Hematopoietic multipotent progenitor cell treated with erythropoietin and hydrocortisone succinate and interleukin-3 and kit ligand, for 17 days (in vitro differentiated cells): ENCODE results near the gene RNPS1.
"Not testable (repeated sequence)": the region's sequence is repeated elsewhere in the genome, so short reads cannot be mapped to it uniquely, and the experiment has no call there.

ENCODE experiments used
- DNase-seq: peaks from one replicate; pipeline ENCODE4 v3.0.0-alpha.2; 2015; ENCODE audit warnings: low spot score

The RNPS1 gene

GRCh38 chr16:2282866-2283555, 15.1 kb upstream of the RNPS1 start:
- DNase-seq = no peak

GRCh38 chr16:2282262-2282661, 14.3 kb upstream of the RNPS1 start:
- no peak for DNase-seq

- no peak for DNase-seq
These were observed 13.1 kb upstream of the RNPS1 start for GRCh38 chr16:2280981-2281542.

GRCh38 chr16:2280461-2280860, 12.5 kb upstream of the RNPS1 start:
- DNase-seq = no peak

- DNase-seq = no peak
These were observed 11.3 kb upstream of the RNPS1 start for GRCh38 chr16:2278956-2279800.

DNA sequence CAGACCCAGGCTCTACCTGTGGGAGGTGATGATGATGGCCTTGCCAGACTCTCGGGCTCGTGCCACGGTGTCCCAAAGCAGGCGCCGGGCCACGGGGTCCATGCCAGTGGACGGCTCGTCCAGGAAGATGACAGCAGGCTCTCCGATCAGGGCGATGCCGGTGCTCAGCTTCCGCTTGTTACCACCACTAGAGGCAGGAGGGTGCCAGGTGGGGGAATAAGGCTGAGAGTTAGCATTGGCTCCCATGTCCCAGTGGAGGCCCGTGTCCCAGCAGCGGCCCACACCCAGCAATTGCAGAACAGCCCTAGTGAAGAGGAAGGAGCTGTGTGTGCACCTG, 10.3 kb upstream of the RNPS1 start:
- no peak for DNase-seq

DNA sequence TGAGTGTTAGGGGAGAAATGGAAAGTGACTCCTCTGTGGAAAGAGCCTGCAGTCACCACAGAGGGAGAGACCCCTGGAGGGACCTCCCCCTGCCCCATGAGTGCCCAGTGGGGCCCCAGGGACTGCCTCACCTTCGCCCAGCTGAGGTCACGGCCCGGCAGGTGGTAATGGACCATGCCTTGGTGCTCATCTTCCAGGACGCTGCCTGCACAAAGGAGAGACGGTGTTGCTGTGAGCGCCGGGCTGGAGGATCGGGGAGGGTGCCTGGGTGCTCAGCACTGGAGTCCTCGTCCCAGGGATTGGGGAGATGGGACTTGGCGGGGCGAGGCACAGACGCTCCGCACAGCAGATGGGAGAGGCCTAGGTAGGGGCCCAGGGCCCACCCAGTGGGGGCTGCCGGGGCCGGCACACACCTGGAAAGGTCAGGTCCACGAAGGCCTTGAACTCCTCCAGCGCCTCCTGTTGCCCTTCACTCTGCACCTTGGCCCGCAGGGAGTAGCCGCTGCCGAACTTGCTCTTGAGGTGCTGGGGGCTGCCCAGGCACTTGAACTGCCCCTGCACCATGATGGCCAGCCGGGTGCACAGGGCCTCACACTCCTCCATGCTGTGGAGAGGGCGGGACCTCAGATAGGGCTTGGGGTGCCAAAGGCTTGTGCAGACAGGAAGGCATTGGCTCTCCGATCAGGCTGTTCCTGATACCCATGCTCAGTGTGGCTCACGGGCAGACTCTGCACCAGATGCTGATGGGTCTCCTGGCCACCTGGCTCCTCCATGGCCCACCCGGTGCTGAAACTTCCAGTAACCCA, 9.7 kb upstream of the RNPS1 start:
- DNase-seq = no peak

DNA sequence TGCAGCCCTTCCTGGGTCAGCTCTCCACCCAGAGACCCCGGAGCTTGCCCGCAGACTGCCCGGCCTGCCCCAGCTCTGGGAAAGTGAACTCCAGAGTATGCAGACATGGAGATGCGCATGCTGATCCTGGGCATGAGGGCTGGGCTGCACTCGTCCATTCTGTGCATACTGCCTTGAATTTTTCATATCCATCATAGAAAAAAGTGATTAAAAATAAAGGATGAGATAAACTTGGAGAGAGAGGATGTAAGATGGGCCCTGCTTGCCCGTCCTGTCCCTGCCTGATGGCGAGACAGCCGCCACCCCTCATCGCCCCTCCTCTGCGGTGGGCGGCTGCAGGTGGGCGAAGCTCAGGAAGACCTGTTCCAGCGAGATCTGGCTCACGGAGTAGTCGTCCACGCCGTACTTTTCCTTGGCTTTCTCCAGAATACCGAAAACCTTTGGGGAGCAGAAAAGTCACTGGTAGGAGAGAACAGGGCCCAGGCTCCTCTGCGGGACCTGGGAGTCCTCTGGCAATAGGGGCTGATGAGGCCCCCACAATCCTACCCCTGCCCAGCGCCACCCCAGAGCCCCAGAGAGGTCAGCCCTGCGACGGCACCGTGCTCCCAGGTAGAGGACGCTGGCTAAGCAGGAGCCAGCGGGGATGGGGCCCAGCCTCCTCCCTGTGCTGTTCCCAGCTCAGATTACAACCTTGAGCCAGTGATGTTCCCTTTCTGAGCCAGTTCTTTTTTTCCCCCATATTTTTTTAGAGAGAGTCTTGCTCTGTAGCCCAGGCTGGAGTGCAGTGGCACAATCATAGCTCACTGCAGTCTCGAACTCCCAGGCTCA, 8.7 kb upstream of the RNPS1 start:
- no peak for DNase-seq

DNA sequence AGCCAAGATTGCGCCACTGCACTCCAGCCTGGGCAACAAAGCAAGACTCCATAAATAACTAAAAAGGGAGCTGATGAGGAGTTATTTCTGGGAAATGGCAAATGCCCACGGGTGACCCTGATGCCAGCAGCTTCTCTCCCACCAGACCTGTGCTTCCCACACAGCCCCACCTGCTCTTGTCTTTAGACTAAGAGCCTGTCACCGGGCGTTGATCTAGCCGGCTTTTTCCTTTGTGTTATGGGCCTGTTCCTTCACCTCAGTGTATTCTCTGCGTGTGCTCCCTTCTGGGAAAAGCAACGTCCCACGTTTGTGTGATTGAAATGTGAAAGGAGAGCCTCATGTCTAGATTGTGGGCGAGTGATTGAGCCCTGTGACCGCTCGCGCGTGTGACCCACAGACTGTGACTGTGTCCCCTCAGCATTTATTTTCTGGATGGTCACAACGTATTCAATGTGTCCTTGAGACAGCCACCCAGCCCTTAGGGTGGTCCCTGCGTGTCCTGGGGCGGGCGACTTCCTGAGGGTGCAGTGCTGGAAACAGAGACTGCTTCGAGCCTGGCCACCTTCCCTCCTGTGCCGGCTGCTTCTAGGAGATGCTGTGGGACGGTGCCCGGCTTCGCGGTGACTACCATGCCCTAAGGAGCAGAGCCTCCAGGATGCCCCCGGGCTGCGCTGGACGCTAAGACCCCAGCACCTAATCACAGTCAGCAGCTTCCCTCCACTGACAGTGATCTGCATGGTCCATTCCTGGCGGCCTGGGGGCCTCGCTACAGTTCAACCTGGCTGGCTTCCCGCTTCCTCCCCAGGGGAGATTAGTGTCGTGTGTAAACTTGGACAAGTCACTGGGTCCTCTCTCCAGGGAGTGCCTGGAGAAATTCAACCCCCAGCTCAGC, 7.8 kb upstream of the RNPS1 start:
- no peak for DNase-seq

DNA sequence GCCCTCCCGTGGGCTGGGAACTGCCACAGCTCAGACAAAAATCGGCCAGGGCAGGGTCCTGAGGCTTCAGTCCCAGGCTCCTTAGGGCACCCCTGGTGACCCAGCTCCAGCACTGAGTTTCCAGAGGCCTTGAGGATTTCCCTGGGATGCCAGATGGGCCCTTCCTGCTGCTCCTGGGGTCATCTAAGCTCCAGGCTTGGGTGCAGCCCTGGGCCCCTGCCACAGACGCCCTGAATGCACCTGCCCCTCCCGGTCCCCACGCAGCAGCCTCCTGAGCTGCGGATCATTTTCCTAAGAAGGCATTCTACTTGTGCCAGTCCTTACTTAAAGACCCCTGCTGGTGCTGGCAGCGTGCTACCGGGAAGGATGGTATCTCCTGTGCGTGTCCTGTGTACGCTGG, 6.0 kb upstream of the RNPS1 start:
- no peak for DNase-seq

DNA sequence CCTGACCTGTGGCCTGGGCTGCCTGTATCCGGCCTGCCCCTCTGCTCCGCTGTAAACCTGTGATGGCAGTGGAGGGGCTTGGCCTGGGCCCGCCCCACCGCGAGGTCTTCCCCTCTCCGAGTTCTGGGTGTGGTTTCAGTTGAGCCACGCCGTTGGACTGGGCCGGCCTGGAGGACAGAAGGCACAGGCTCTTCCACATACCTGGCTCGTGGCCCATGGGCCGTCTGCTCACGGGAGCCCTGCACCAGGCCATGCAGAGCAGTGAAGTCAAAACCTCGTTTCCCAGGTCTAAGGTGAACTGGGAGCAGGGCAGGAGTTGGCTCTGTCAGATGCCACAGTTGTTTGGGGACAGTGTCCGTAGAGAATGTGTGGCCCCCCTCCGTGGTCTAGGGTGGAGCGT, 5.6 kb upstream of the RNPS1 start:
- DNase-seq = no peak

- no peak for DNase-seq
These were observed 4.0 kb upstream of the RNPS1 start for GRCh38 chr16:2271848-2272461.

- DNase-seq = no peak
These were observed 2.9 kb upstream of the RNPS1 start for GRCh38 chr16:2270588-2271470.

GRCh38 chr16:2270070-2270462, 2.1 kb upstream of the RNPS1 start:
- DNase-seq = no peak

- not testable (repeated sequence) for DNase-seq
These were observed 417 bp downstream of the RNPS1 start for GRCh38 chr16:2267505-2267912.

DNA sequence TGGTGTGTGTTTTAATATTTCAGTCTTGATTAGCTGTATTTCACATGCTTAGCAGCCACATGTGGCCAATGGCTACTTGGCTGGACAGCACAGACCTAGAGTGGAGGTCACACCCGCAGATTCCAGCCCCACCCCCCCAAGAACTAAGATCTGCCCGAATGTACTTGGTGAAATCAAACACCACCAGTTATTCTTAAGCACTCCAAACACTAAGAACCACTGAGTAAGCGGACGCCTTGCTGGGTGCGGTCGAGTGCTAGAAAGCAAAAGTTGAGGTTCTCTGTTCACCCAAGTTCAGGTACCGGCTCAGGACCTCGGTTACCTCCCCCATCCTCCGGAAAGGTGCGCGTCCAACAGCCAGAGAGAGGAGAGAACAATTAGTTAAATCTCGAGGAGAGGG, 1.0 kb downstream of the RNPS1 start:
- DNase-seq = not testable (repeated sequence)

DNA sequence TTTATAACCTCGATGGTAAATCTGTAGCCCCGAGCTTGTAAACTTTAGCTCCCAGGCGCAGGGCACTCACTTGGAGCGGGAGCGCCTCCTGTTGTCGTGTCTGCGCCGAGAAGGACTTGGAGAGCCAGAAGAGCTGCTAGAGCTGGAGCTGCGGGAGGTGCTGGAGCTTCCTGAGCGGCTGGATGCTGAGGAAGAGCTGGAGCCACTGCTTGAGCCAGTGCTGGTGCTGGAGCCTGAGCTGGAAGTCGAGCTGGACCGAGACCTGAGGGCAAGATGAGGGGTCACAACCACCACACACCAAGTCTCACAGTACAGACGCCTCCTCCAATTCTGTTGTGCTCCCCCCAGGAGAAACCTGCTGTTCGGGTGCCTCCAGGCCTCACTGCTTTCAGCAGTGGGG, 4.9 kb downstream of the RNPS1 start:
- not testable (repeated sequence) for DNase-seq

DNA sequence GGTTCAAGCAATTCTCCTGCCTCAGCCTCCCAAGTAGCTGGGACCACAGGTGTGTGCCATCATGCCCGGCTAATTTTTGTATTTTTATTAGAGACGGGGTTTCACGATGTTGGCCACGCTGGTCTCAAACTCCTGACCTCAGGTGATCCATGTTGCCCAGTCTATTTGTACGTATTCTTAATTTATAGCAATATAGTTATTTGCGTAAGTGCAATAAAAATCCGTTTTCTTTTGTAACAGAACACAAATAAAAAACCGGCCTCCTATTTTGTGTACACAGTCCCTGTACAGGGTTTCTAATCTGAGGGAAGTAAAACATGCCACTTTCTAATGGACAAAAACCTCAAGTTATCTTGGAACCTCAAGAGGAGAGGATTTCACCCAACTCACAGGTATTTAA, 7.7 kb downstream of the RNPS1 start:
- no peak for DNase-seq

GRCh38 chr16:2258530-2258929, 9.4 kb downstream of the RNPS1 start:
- DNase-seq = not testable (repeated sequence)
